H1 (cell line): ENCODE data around the gene ETS1. TPM values are rescaled to one million over a fixed set of nuclear protein-coding genes. Genes with fewer than 3 reads are reported as not detected.
A peak's percentile ranks its signal among the peaks of the same experiment; 100 is the strongest.

Experiments used
- ASH2L ChIP-seq: fragments of 200-600, 300-600 bp; sonication (generic); IDR thresholded peaks from one replicate; pipeline ENCODE4 v1.7.1; 2017; ENCODE audit warnings: low read length
- CTBP2 ChIP-seq: IDR thresholded peaks from 2 replicates; pipeline ENCODE4 v1.7.0; 2011; ENCODE audit warnings: borderline replicate concordance, mild to moderate bottlenecking, moderate library complexity, mixed read lengths, low read length; ENCODE audit not compliant: insufficient read depth, insufficient read length
- GTF2F1 ChIP-seq: IDR thresholded peaks from 2 replicates; pipeline ENCODE4 v1.6.1; 2012; ENCODE audit warnings: low read depth, low read length, improper control_type of control experiment, borderline replicate concordance
- HDAC2 ChIP-seq, 2 experiments: fragments of 300-600 bp in 1 of 2; sonication (generic) in 1 of 2; IDR thresholded peaks; 2 replicates each; pipeline ENCODE4 v1.6.1; 2011 to 2012; ENCODE audit warnings: low read depth in 2 of 2, low read length in 2 of 2, mild to moderate bottlenecking in 2 of 2, moderate library complexity in 2 of 2, borderline replicate concordance in 1 of 2, inconsistent platforms in 1 of 2
- SRF ChIP-seq: IDR thresholded peaks from 2 replicates; pipeline ENCODE4 v1.6.1; 2011; ENCODE audit warnings: mild to moderate bottlenecking, low read depth, low read length, moderate library complexity
- TBP ChIP-seq: IDR thresholded peaks from 2 replicates; pipeline ENCODE4 v1.6.1; 2011; ENCODE audit warnings: low read depth, low read length, improper control_type of control experiment
- polyA plus RNA-seq, 7 experiments: library from polyadenylated mRNA; depleted of rRNA in 3 of 7; stranded (reverse) in 5 of 7; unstranded in 2 of 7; fragments of >200 nt in 5 of 7; fragments of 200-250 nt in 2 of 7; gene quantifications; 1 replicate in 5 of 7; 2 replicates in 1 of 7; 4 replicates in 1 of 7; pipeline versions ENCODE4 v1.2.1 to v1.2.3, GENCODE V29; 2011 to 2013; ENCODE audit warnings: missing spikeins in 2 of 7, mixed read lengths in 2 of 7
- total RNA-seq: library from RNA; stranded (reverse); fragmentation: NEBNext Ultra II Directional; extraction: Animal tissue kit (Norgen Biotek cat#: 25700); gene quantifications from 2 replicates; pipeline ENCODE4 v1.2.1, GENCODE V29; 2021
- TF ChIP-seq, protein P1 (sequence below): fragments of 300-600 bp; sonication (generic); IDR thresholded peaks from 2 replicates; pipeline ENCODE4 v1.7.1; 2012; ENCODE audit warnings: low read length, moderate library complexity, mild to moderate bottlenecking, inconsistent platforms; ENCODE audit not compliant: insufficient replicate concordance
- TF ChIP-seq, protein P2 (sequence below): IDR thresholded peaks from 2 replicates; pipeline ENCODE4 v1.6.1; 2012; ENCODE audit warnings: inconsistent platforms

ETS1 gene
- total and polyA plus RNA-seq, 2 of the 8 experiments (the other 6 are each of a cell fraction or from before 2014, with no cell fraction given), result 10.0 to 35.3 TPM

GRCh38 chr11:128582496-128583366 lies 4.6 kb downstream of the ETS1 start (continued):
- TF ChIP-seq, protein P1, sequence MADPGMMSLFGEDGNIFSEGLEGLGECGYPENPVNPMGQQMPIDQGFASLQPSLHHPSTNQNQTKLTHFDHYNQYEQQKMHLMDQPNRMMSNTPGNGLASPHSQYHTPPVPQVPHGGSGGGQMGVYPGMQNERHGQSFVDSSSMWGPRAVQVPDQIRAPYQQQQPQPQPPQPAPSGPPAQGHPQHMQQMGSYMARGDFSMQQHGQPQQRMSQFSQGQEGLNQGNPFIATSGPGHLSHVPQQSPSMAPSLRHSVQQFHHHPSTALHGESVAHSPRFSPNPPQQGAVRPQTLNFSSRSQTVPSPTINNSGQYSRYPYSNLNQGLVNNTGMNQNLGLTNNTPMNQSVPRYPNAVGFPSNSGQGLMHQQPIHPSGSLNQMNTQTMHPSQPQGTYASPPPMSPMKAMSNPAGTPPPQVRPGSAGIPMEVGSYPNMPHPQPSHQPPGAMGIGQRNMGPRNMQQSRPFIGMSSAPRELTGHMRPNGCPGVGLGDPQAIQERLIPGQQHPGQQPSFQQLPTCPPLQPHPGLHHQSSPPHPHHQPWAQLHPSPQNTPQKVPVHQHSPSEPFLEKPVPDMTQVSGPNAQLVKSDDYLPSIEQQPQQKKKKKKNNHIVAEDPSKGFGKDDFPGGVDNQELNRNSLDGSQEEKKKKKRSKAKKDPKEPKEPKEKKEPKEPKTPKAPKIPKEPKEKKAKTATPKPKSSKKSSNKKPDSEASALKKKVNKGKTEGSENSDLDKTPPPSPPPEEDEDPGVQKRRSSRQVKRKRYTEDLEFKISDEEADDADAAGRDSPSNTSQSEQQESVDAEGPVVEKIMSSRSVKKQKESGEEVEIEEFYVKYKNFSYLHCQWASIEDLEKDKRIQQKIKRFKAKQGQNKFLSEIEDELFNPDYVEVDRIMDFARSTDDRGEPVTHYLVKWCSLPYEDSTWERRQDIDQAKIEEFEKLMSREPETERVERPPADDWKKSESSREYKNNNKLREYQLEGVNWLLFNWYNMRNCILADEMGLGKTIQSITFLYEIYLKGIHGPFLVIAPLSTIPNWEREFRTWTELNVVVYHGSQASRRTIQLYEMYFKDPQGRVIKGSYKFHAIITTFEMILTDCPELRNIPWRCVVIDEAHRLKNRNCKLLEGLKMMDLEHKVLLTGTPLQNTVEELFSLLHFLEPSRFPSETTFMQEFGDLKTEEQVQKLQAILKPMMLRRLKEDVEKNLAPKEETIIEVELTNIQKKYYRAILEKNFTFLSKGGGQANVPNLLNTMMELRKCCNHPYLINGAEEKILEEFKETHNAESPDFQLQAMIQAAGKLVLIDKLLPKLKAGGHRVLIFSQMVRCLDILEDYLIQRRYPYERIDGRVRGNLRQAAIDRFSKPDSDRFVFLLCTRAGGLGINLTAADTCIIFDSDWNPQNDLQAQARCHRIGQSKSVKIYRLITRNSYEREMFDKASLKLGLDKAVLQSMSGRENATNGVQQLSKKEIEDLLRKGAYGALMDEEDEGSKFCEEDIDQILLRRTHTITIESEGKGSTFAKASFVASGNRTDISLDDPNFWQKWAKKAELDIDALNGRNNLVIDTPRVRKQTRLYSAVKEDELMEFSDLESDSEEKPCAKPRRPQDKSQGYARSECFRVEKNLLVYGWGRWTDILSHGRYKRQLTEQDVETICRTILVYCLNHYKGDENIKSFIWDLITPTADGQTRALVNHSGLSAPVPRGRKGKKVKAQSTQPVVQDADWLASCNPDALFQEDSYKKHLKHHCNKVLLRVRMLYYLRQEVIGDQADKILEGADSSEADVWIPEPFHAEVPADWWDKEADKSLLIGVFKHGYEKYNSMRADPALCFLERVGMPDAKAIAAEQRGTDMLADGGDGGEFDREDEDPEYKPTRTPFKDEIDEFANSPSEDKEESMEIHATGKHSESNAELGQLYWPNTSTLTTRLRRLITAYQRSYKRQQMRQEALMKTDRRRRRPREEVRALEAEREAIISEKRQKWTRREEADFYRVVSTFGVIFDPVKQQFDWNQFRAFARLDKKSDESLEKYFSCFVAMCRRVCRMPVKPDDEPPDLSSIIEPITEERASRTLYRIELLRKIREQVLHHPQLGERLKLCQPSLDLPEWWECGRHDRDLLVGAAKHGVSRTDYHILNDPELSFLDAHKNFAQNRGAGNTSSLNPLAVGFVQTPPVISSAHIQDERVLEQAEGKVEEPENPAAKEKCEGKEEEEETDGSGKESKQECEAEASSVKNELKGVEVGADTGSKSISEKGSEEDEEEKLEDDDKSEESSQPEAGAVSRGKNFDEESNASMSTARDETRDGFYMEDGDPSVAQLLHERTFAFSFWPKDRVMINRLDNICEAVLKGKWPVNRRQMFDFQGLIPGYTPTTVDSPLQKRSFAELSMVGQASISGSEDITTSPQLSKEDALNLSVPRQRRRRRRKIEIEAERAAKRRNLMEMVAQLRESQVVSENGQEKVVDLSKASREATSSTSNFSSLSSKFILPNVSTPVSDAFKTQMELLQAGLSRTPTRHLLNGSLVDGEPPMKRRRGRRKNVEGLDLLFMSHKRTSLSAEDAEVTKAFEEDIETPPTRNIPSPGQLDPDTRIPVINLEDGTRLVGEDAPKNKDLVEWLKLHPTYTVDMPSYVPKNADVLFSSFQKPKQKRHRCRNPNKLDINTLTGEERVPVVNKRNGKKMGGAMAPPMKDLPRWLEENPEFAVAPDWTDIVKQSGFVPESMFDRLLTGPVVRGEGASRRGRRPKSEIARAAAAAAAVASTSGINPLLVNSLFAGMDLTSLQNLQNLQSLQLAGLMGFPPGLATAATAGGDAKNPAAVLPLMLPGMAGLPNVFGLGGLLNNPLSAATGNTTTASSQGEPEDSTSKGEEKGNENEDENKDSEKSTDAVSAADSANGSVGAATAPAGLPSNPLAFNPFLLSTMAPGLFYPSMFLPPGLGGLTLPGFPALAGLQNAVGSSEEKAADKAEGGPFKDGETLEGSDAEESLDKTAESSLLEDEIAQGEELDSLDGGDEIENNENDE, result peak; percentile 87
- peak; percentile 40 for TF ChIP-seq CTBP2
- TF ChIP-seq ASH2L, result peak; percentile 11
- TF ChIP-seq, protein P2, sequence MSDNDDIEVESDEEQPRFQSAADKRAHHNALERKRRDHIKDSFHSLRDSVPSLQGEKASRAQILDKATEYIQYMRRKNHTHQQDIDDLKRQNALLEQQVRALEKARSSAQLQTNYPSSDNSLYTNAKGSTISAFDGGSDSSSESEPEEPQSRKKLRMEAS, result peak; percentile 74
- TF ChIP-seq HDAC2 (IDR thresholded peaks at IDR 0.05; ENCODE audit: borderline replicate concordance in 1 of 2, low read depth in 2 of 2, low read length in 2 of 2), result peak in 1 of 2 experiments; percentile 84; a peak in 1 of 4 replicates
- TF ChIP-seq SRF, result no peak
- peak; percentile 28; the same call in 1 of the 2 replicates for TF ChIP-seq GTF2F1
- TF ChIP-seq TBP, result peak; percentile 42; the same call in 1 of the 2 replicates
